AG04449 (cell line): ENCODE data around the gene HRNR.

Experiments
- CTCF ChIA-PET: fragments of 350-600 bp; formaldehyde crosslinking; extraction: SDS; loops from one replicate; lab custom pipeline; 2021; ENCODE audit warnings: antibody characterized with exemption; lab: Yijun Ruan, JAX
- POLR2A ChIA-PET: fragments of 400-600, 350-600 bp; formaldehyde crosslinking; extraction: SDS; loops from one replicate; lab custom pipeline; 2020; ENCODE audit warnings: antibody characterized with exemption, inconsistent platforms; lab: Yijun Ruan, JAX
- DNase-seq: peaks from one replicate; pipeline ENCODE4 v3.0.0-alpha.2; 2010; ENCODE audit warnings: low read depth, low spot score
- H3K4me3 ChIP-seq: 2 replicates; pipeline ENCODE4 v1.5.1; 2011; ENCODE audit warnings: low read depth, mild to moderate bottlenecking, control low read depth, low read length
- CTCF ChIP-seq: IDR thresholded peaks from one replicate; pipeline ENCODE4 v1.5.1; 2011; ENCODE audit warnings: mild to moderate bottlenecking, moderate library complexity, low read length, control low read depth, inconsistent platforms; ENCODE audit not compliant: insufficient read depth; ENCODE audit errors: missing control alignments

HRNR gene

GRCh38 chr1:152165286-152166077 is 58.5 kb downstream of the HRNR start:
- no peak for DNase-seq
- no peak for TF ChIP-seq CTCF
- CTCF ChIA-PET = interaction anchor here (0.7 to 1.6 kb wide), 2 partner anchors 17 to 24 kb away, joined by 3 to 5 read pairs; no protein-coding TSS in a partner anchor
- no peak overlapping the region for H3K4me3 ChIP-seq
- POLR2A ChIA-PET = no interaction called here

GRCh38 chr1:152164517-152165136 is 59.4 kb downstream of the HRNR start:
- no peak for DNase-seq
- TF ChIP-seq CTCF = no peak
- ChIA-PET CTCF (interaction anchor here (0.7 to 1.6 kb wide), 6 partner anchors 15 to 111 kb away, joined by 3 to 5 read pairs (median 3); no protein-coding TSS in a partner anchor), POLR2A (no interaction called here)
- H3K4me3 ChIP-seq = no peak overlapping the region

GRCh38 chr1:152162792-152163463 is 61.1 kb downstream of the HRNR start:
- POLR2A ChIA-PET = no interaction called here
- CTCF ChIA-PET = interaction anchor here (0.9 to 1.9 kb wide), 5 partner anchors 9 to 110 kb away, joined by 3 to 11 read pairs (median 4); no protein-coding TSS in a partner anchor
- no peak overlapping the region for H3K4me3 ChIP-seq
- peak; percentile 76 for DNase-seq
- no peak for TF ChIP-seq CTCF
